Measurements from ENCODE around the gene PARVA.
"Not testable (repeated sequence)": the region's sequence is repeated elsewhere in the genome, so short reads cannot be mapped to it uniquely, and the experiment has no call there.

PARVA gene

DNA sequence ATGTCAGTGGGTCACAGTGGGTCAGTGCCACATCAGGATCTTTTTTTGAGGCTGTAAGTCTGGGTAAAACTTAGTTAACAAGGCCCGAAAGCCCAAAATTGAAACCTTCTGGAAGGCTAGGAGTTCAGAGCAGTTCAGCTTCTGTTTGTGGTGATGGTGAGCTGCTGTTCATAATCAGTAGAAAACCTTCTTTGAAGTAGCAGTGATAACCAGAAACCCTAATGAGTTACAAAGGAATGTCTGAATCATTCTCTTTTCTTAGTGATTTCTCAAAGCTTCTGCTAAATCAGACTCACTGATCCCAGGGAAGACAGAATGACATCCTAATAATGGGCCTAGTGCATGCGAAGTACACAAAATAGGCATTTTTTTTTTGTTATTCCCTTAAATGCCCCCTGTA, 124.7 kb downstream of the PARVA start:
- DNase-seq (ENCODE audit: low read depth): no peak

DNA sequence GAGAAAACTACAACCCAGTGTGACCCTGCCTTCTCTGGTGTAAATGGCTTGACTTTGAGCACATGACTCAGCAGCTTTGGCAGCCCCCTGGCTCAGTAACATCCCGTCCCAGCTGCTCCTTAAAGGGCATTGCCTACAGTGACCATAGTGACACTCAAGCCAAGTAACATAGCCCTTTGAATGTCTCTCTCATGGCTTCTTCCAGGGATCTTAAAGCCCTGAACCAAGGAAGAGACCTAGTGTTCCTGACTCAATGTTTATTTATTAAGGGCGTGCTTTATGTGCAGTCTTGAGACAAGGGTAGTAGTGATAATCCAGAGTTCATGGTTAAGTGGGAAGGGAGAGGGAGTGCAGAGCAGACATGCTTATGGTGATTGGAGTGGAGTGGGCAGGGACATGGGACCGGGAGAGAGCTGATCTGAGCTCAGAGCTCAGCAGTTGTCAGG, 125.7 kb downstream of the PARVA start:
- DNase-seq (ENCODE audit: low read depth): no peak

- DNase-seq (ENCODE audit: low read depth): no peak
Observed at GRCh38 chr11:12503886-12504285, 126.5 kb downstream of the PARVA start.

DNA sequence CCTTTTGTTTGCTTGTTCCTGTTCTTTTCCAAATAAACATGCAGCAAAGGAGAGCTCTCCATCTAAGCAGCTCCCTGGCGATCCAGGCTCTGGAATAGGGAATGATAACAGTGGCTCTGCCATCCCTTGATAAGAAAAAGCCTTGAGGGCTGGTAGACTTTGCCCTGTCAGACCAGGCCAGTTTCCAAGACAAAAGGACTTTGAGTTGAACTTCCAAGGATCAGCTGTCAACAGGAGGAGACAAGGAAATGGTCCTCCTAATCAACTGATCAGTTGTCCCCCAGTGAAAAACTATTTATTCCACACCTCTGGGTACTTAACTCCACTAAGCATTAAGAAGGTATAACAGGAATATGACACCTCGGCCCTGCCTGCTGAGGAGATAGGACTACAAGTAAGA, 127.8 kb downstream of the PARVA start:
- no peak for DNase-seq (ENCODE audit: low read depth)

DNA sequence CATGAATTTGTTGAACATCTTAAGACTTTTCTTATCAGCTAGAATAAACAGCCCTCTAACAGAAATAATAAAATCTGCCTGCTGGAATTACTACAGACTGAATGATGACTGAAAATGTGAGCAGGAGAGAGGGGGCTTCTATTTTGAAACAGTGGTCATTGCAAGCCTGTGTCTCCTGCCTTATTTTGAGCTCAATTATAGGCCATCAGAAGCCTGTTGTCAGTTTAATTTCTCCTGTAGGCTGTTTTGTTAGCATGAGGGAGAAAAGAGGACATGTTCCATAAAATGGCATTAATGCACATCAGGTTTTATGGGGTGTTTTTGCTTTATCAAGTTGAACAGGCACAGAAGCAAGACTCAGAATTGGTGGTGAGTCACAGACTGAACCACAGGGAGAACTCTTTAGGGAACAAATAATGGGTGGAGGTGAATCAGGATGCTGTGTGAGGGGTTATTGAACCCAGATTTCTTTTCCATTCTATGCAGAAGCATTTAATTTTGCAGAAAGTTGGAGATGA, 129.1 kb downstream of the PARVA start:
- DNase-seq (ENCODE audit: low read depth): no peak

DNA sequence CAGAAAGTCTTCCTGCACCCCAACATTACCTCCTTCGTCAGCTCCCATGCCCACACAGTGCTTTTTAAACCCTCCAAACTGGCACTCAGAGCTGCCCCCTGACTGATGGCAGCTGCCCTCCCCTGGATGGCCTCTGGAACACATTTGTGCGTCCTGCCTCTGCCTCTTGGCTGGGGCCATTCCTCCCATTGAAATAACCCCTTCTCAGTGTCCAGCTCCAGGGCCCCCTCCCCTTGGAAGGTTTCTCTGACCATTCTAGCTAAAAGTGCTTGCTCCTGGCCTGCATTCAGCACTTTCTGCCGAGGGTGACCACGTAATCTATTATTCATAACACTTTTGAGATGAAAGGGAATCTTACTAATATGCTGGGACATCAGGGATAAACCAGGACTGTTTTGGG, 130.0 kb downstream of the PARVA start:
- DNase-seq (ENCODE audit: low read depth): no peak

GRCh38 chr11:12508151-12508751, 130.9 kb downstream of the PARVA start:
- DNase-seq (ENCODE audit: low read depth): no peak

- DNase-seq (ENCODE audit: low read depth): no peak
Observed at GRCh38 chr11:12509371-12509770, 132.0 kb downstream of the PARVA start.

GRCh38 chr11:12512132-12512531, 134.8 kb downstream of the PARVA start:
- DNase-seq (ENCODE audit: low read depth): no peak

DNA sequence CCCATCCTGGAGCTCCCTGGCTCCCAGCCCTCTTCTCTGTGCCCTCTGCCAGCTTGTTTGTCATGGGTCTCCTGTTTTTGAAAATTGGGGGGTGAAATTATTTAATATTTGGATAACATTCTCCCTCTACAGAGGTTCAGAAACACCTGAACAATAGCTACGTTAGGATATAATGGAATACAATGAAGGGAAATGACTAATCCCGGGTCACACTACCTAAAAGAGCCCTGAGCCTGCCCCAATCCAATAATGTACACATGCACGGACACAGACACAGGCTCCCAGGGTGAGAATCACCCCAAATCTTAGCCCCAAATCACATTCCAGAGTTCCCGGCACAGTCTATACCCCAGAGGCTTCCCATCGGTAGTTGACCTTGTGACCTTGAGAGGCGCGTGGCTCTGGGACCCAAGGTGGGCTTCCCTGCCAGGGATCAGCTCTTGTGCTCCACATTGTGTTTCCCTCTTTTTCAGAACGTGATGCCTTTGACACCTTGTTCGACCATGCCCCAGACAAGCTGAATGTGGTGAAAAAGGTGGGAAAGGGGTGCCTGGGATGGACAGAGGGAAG, 135.5 kb downstream of the PARVA start:
- no peak for DNase-seq (ENCODE audit: low read depth)

- no peak for DNase-seq (ENCODE audit: low read depth)
Observed at GRCh38 chr11:12516387-12517105, 139.2 kb downstream of the PARVA start.

GRCh38 chr11:12517306-12517705, 139.9 kb downstream of the PARVA start:
- DNase-seq (ENCODE audit: low read depth): no peak

- no peak for DNase-seq (ENCODE audit: low read depth)
Observed at GRCh38 chr11:12517741-12518140, 140.4 kb downstream of the PARVA start.

DNA sequence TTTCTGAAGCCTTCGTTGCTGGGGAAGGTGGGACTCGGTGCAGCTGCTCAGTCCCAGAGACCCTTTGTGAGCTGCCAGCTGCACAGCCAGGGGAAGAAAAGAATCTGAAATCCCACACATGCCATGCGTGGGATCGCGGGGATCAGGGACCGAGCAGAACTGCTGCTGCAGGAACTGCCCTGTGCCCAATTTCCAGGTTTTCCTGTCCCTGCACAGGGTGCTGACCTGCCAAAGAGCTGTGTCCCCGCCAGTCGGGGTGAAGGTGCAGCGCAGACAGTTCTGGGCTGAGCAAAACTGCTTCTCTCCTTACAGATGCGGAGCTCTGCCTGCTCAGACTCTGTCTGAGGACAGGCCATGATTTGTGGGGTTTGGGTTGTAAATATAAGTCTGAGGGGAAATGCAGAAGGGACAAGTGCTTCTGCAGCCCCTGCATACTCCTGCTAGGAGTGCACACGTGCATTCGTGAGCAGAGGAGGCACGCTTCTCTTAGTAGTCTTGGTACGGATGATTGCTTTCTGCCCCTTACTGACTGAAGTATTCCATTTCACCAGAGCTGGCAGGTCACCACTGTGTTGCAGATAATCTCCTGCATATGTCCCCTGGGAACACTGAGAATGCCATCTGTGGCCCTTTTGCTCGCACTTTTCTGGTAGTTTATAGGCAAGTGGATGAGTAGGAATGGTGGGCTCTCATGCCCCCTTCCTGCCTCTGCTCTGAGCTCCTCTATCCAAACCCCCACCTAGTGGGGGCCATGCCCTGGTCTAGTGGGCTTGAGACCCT, 141.4 kb downstream of the PARVA start:
- DNase-seq (ENCODE audit: low read depth): no peak

DNA sequence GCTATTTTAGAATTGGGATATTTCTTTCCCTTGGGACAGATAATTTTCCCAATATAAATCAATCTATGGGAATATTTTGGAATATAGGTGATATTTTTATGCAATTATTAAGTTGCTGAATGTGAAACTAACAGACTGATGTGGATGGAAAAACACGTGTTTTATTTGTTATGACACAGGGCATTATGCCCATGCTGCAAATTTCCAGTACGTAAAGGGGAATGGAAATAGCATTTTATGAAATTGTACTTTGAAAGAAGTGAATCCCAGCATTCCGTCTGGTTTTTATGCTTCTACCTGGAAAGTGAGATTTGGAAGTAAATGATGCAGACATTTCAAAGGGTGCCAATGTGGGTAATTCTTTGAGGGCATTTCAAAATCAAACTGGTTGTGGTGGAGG, 142.7 kb downstream of the PARVA start:
- no peak for DNase-seq (ENCODE audit: low read depth)

- not testable (repeated sequence) for DNase-seq (ENCODE audit: low read depth)
Observed at GRCh38 chr11:12520576-12520975, 143.2 kb downstream of the PARVA start.

- no peak for DNase-seq (ENCODE audit: low read depth)
Observed at GRCh38 chr11:12523180-12523924, 146.0 kb downstream of the PARVA start.

- no peak for DNase-seq (ENCODE audit: low read depth)
Observed at GRCh38 chr11:12524865-12525264, 147.5 kb downstream of the PARVA start.

DNA sequence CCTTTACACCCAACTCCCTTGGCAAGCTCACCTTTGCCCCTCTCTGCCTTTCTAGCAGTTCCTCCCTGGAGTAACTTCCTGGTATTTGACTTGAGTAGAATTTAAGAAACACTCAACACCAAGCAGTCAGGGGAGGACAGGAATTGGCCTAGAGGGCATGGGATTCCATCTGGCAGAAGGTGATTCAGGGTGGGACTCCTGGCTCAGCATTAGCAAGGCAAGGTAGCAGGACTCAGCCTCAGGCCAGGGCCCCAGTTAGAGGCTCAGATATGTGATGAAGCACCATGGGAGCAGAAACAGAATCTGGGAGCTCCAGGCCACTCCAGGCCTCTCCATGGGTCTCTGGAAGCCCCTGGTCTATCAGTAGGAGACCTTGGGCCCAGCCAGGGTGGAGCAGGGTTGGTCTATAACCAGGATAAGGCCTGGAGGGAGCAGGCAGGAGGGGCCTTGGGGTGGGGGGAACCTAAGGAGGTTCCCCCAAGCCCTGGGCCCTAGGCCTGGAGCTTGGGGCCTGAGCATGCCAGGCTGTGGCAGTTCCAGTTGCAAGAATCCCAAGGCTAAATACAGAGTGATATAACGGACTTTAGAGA, 148.2 kb downstream of the PARVA start:
- DNase-seq (ENCODE audit: low read depth): no peak

- DNase-seq (ENCODE audit: low read depth): no peak
Observed at GRCh38 chr11:12526789-12527188, 149.4 kb downstream of the PARVA start.

DNA sequence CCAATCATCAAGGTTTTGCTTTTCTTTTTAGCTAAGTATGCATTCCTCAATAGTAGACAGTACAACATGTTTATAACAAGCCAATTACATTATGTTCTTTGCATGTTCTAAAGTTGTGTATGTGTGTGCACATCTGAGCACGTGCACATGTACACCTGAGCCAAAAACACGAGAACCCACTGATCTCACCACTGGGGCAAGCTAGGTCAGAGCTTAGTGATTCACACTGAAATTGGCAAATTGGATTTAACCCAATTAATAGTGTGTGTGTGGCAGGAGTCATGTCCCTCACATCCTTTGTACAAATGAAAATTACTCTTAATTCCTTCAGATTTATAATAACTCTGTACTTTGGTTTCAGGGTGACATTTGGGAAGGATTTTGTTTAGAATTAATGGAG, 151.1 kb downstream of the PARVA start:
- no peak for DNase-seq (ENCODE audit: low read depth)

Data from activated gamma-delta T cell treated with anti-CD3 and anti-CD28 coated beads, Interleukin-2, amount 50 U/mL, for 16 hours (primary cell).